ENCODE results near the gene FMNL1.

Gene FMNL1

GRCh38 chr17:45240905-45241327 is 19.2 kb downstream of the FMNL1 start:
- ChIA-PET POLR2A (interaction anchor here (0.9 kb wide), 1 partner anchor 9 kb away, joined by 3 read pairs; no protein-coding TSS in a partner anchor), CTCF (interaction anchor here (0.6 to 2.5 kb wide), 4 partner anchors 9 to 32 kb away, joined by 3 to 13 read pairs (median 7); no protein-coding TSS in a partner anchor)
- Histone ChIP-seq H3K27me3 (replicated peaks in 2 of 5; ENCODE audit: control insufficient read depth in 4 of 5, insufficient read depth in 5 of 5, low read length in 4 of 5) (no peaks in the 10 kb centered on the region), H3K36me3 (ENCODE audit: control insufficient read depth in 4 of 4, insufficient read depth in 4 of 4, low read length in 3 of 4) (peaks cover 30 to 95% (median 87%) of the 10 kb centered on the region in 4 experiments), H3K4me3 (ENCODE audit: control insufficient read depth in 1 of 7, extremely low read depth in 1 of 7, insufficient read depth in 4 of 7, low read depth in 2 of 7, low read length in 6 of 7) (no peak overlapping the region), H3K27ac (ENCODE audit: insufficient read depth in 1 of 2, low read depth in 1 of 2, low read length in 2 of 2, poor library complexity in 1 of 2, severe bottlenecking in 2 of 2) (no peak overlapping the region), H3K4me1 (ENCODE audit: control extremely low read depth in 1 of 4, control insufficient read depth in 4 of 4, insufficient read depth in 4 of 4, low read length in 3 of 4) (peaks cover 0 to 3% (median under 1%) of the 10 kb centered on the region in 4 experiments), H3K9me3 (ENCODE audit: control extremely low read depth in 1 of 5, control insufficient read depth in 4 of 5, insufficient read depth in 2 of 5, low read depth in 1 of 5, low read length in 4 of 5) (no peaks in the 10 kb centered on the region)
- 98% methylated on average over 16 of the region's 21 CpGs for WGBS (ENCODE audit: insufficient coverage)
- no peak for DNase-seq

GRCh38 chr17:45241328-45242028 is 19.8 kb downstream of the FMNL1 start:
- peaks cover 0 to 7% (median 4%) of the 10 kb centered on the region in 4 experiments for H3K4me1 ChIP-seq (ENCODE audit: control extremely low read depth in 1 of 4, control insufficient read depth in 4 of 4, insufficient read depth in 4 of 4, low read length in 3 of 4)
- CTCF ChIA-PET, result interaction anchor here (1.7 to 2.5 kb wide), 3 partner anchors 10 to 29 kb away, joined by 5 to 13 read pairs (median 9); no protein-coding TSS in a partner anchor
- H3K36me3 ChIP-seq (ENCODE audit: control insufficient read depth in 4 of 4, insufficient read depth in 4 of 4, low read length in 3 of 4), result peaks cover 27 to 95% (median 88%) of the 10 kb centered on the region in 4 experiments
- H3K9me3 ChIP-seq (ENCODE audit: control extremely low read depth in 1 of 5, control insufficient read depth in 4 of 5, insufficient read depth in 2 of 5, low read depth in 1 of 5, low read length in 4 of 5), result no peaks in the 10 kb centered on the region
- H3K27me3 ChIP-seq (replicated peaks in 2 of 5; ENCODE audit: control insufficient read depth in 4 of 5, insufficient read depth in 5 of 5, low read length in 4 of 5), result no peaks in the 10 kb centered on the region
- H3K27ac ChIP-seq (ENCODE audit: insufficient read depth in 1 of 2, low read depth in 1 of 2, low read length in 2 of 2, poor library complexity in 1 of 2, severe bottlenecking in 2 of 2), result no peak overlapping the region
- H3K4me3 ChIP-seq (ENCODE audit: control insufficient read depth in 1 of 7, extremely low read depth in 1 of 7, insufficient read depth in 4 of 7, low read depth in 2 of 7, low read length in 6 of 7), result no peak overlapping the region
- DNase-seq, result no peak
- 98% methylated on average over 43 of the region's 62 CpGs for whole genome bisulfite sequencing (ENCODE audit: insufficient coverage)
- POLR2A ChIA-PET, result interaction anchor here (0.9 kb wide), 1 partner anchor 9 kb away, joined by 3 read pairs; no protein-coding TSS in a partner anchor

GRCh38 chr17:45242029-45242414 is 20.3 kb downstream of the FMNL1 start:
- 100% methylated on average over 5 of the region's 18 CpGs for WGBS (ENCODE audit: insufficient coverage)
- peaks cover 25 to 95% (median 89%) of the 10 kb centered on the region in 4 experiments for H3K36me3 ChIP-seq (ENCODE audit: control insufficient read depth in 4 of 4, insufficient read depth in 4 of 4, low read length in 3 of 4)
- peaks cover 0 to 12% (median 9%) of the 10 kb centered on the region in 4 experiments for H3K4me1 ChIP-seq (ENCODE audit: control extremely low read depth in 1 of 4, control insufficient read depth in 4 of 4, insufficient read depth in 4 of 4, low read length in 3 of 4)
- no peaks in the 10 kb centered on the region for H3K9me3 ChIP-seq (ENCODE audit: control extremely low read depth in 1 of 5, control insufficient read depth in 4 of 5, insufficient read depth in 2 of 5, low read depth in 1 of 5, low read length in 4 of 5)
- ChIA-PET POLR2A (no interaction called here), CTCF (interaction anchor here (1.5 to 2.5 kb wide), 5 partner anchors 10 to 29 kb away, joined by 3 to 13 read pairs (median 9); no protein-coding TSS in a partner anchor)
- DNase-seq, result no peak
- H3K27ac ChIP-seq (ENCODE audit: insufficient read depth in 1 of 2, low read depth in 1 of 2, low read length in 2 of 2, poor library complexity in 1 of 2, severe bottlenecking in 2 of 2), result no peak overlapping the region
- H3K27me3 ChIP-seq (replicated peaks in 2 of 5; ENCODE audit: control insufficient read depth in 4 of 5, insufficient read depth in 5 of 5, low read length in 4 of 5), result no peaks in the 10 kb centered on the region
- H3K4me3 ChIP-seq (ENCODE audit: control insufficient read depth in 1 of 7, extremely low read depth in 1 of 7, insufficient read depth in 4 of 7, low read depth in 2 of 7, low read length in 6 of 7), result no peak overlapping the region

GRCh38 chr17:45243750-45244149 is 22.1 kb downstream of the FMNL1 start:
- H3K4me1 ChIP-seq (ENCODE audit: control extremely low read depth in 1 of 4, control insufficient read depth in 4 of 4, insufficient read depth in 4 of 4, low read length in 3 of 4), result peaks cover 0 to 28% (median 24%) of the 10 kb centered on the region in 4 experiments
- WGBS (ENCODE audit: insufficient coverage), result 98% methylated on average over 11 of the region's 18 CpGs

GRCh38 chr17:45244725-45245656 is 23.3 kb downstream of the FMNL1 start:
- peaks cover 0 to 30% (median 25%) of the 10 kb centered on the region in 4 experiments for H3K4me1 ChIP-seq (ENCODE audit: control extremely low read depth in 1 of 4, control insufficient read depth in 4 of 4, insufficient read depth in 4 of 4, low read length in 3 of 4)
- WGBS (ENCODE audit: insufficient coverage), result 97% methylated on average over 21 of the region's 21 CpGs
- peaks cover 19 to 66% (median 61%) of the 10 kb centered on the region in 4 experiments for H3K36me3 ChIP-seq (ENCODE audit: control insufficient read depth in 4 of 4, insufficient read depth in 4 of 4, low read length in 3 of 4)
- H3K9me3 ChIP-seq (ENCODE audit: control extremely low read depth in 1 of 5, control insufficient read depth in 4 of 5, insufficient read depth in 2 of 5, low read depth in 1 of 5, low read length in 4 of 5), result no peaks in the 10 kb centered on the region
- H3K4me3 ChIP-seq (ENCODE audit: control insufficient read depth in 1 of 7, extremely low read depth in 1 of 7, insufficient read depth in 4 of 7, low read depth in 2 of 7, low read length in 6 of 7), result no peak overlapping the region
- H3K27ac ChIP-seq (ENCODE audit: insufficient read depth in 1 of 2, low read depth in 1 of 2, low read length in 2 of 2, poor library complexity in 1 of 2, severe bottlenecking in 2 of 2), result no peak overlapping the region
- DNase-seq, result no peak
- ChIA-PET POLR2A (interaction anchor here (0.6 kb wide), 1 partner anchor 236 kb away, joined by 6 read pairs; no protein-coding TSS in a partner anchor), CTCF (interaction anchor here (1.1 to 5.7 kb wide), 6 partner anchors 8 to 29 kb away, joined by 3 to 34 read pairs (median 6); partner anchors contain the start of gene FMNL1)
- no peaks in the 10 kb centered on the region for H3K27me3 ChIP-seq (replicated peaks in 2 of 5; ENCODE audit: control insufficient read depth in 4 of 5, insufficient read depth in 5 of 5, low read length in 4 of 5)

More at GRCh38 chr17:45243750-45244149, 22.1 kb downstream of the FMNL1 start:
- H3K4me3 ChIP-seq (ENCODE audit: control insufficient read depth in 1 of 7, extremely low read depth in 1 of 7, insufficient read depth in 4 of 7, low read depth in 2 of 7, low read length in 6 of 7), result no peak overlapping the region
- no peak overlapping the region for H3K27ac ChIP-seq (ENCODE audit: insufficient read depth in 1 of 2, low read depth in 1 of 2, low read length in 2 of 2, poor library complexity in 1 of 2, severe bottlenecking in 2 of 2)
- H3K36me3 ChIP-seq (ENCODE audit: control insufficient read depth in 4 of 4, insufficient read depth in 4 of 4, low read length in 3 of 4), result peaks cover 22 to 78% (median 72%) of the 10 kb centered on the region in 4 experiments
- ChIA-PET CTCF (interaction anchor here (1.2 to 5.7 kb wide), 7 partner anchors 7 to 25 kb away, joined by 3 to 34 read pairs (median 5); partner anchors contain the start of gene FMNL1), POLR2A (no interaction called here)
- no peaks in the 10 kb centered on the region for H3K27me3 ChIP-seq (replicated peaks in 2 of 5; ENCODE audit: control insufficient read depth in 4 of 5, insufficient read depth in 5 of 5, low read length in 4 of 5)
- H3K9me3 ChIP-seq (ENCODE audit: control extremely low read depth in 1 of 5, control insufficient read depth in 4 of 5, insufficient read depth in 2 of 5, low read depth in 1 of 5, low read length in 4 of 5), result no peaks in the 10 kb centered on the region
- no peak for DNase-seq

- H3K4me3 ChIP-seq (ENCODE audit: control insufficient read depth in 1 of 7, extremely low read depth in 1 of 7, insufficient read depth in 4 of 7, low read depth in 2 of 7, low read length in 6 of 7), result peak overlapping the region in 4 of 7 experiments; percentile 4 to 75 (median 50)
- no peaks in the 10 kb centered on the region for H3K9me3 ChIP-seq (ENCODE audit: control extremely low read depth in 1 of 5, control insufficient read depth in 4 of 5, insufficient read depth in 2 of 5, low read depth in 1 of 5, low read length in 4 of 5)
- DNase-seq, result no peak
- H3K27me3 ChIP-seq (replicated peaks in 2 of 5; ENCODE audit: control insufficient read depth in 4 of 5, insufficient read depth in 5 of 5, low read length in 4 of 5), result no peaks in the 10 kb centered on the region
- ChIA-PET CTCF (interaction anchor here (0.6 to 5.7 kb wide), 12 partner anchors 10 to 580 kb away, joined by 3 to 34 read pairs (median 3); partner anchors contain the start of genes ACBD4 and FMNL1), POLR2A (interaction anchor here (0.7 kb wide), 1 partner anchor 24 kb away, joined by 3 read pairs; no protein-coding TSS in a partner anchor)
- H3K4me1 ChIP-seq (ENCODE audit: control extremely low read depth in 1 of 4, control insufficient read depth in 4 of 4, insufficient read depth in 4 of 4, low read length in 3 of 4), result peaks cover 0 to 30% (median 25%) of the 10 kb centered on the region in 4 experiments
- 90% methylated on average over 7 of the region's 8 CpGs for WGBS (ENCODE audit: insufficient coverage)
- no peak overlapping the region for H3K27ac ChIP-seq (ENCODE audit: insufficient read depth in 1 of 2, low read depth in 1 of 2, low read length in 2 of 2, poor library complexity in 1 of 2, severe bottlenecking in 2 of 2)
- peaks cover 11 to 62% (median 51%) of the 10 kb centered on the region in 4 experiments for H3K36me3 ChIP-seq (ENCODE audit: control insufficient read depth in 4 of 4, insufficient read depth in 4 of 4, low read length in 3 of 4)
These were observed 24.7 kb downstream of the FMNL1 start for GRCh38 chr17:45246338-45246737.
